ENCODE measurements around the gene GRIK3.
"Not testable (repeated sequence)": the region's sequence is repeated elsewhere in the genome, so short reads cannot be mapped to it uniquely, and the experiment has no call there.

GRIK3 gene

DNA sequence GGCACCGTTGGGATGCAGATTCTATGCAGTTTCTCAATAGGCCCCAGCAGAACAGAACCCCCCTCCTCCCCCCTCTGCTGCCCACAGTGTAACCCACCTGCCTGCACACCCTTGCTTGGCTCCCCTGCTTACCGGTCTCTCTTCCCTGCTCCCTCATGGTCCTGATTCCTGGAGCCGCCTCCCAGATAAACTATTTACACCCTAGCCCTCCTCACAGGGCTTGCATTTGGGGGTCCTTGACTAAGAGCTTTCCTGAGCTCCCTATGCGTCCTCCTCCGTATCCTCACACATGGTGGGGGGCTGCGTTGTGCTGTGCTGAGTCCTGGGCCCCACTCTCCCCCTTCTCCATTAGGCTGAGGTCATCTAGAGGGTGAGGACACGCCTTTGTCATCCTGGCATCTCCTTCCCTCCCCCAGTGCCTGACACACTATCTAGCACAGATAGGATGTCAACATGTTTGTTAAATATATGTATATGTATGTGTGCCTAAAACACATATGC is 121.9 kb downstream of the GRIK3 start:
- POLR2A ChIA-PET: no interaction called here
- TF ChIP-seq, protein P1, sequence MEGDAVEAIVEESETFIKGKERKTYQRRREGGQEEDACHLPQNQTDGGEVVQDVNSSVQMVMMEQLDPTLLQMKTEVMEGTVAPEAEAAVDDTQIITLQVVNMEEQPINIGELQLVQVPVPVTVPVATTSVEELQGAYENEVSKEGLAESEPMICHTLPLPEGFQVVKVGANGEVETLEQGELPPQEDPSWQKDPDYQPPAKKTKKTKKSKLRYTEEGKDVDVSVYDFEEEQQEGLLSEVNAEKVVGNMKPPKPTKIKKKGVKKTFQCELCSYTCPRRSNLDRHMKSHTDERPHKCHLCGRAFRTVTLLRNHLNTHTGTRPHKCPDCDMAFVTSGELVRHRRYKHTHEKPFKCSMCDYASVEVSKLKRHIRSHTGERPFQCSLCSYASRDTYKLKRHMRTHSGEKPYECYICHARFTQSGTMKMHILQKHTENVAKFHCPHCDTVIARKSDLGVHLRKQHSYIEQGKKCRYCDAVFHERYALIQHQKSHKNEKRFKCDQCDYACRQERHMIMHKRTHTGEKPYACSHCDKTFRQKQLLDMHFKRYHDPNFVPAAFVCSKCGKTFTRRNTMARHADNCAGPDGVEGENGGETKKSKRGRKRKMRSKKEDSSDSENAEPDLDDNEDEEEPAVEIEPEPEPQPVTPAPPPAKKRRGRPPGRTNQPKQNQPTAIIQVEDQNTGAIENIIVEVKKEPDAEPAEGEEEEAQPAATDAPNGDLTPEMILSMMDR (IDR thresholded peaks at IDR 0.05; ENCODE audit: insufficient read depth, low read length, missing control alignments): no peak
- no peak overlapping the region for H3K4me3 ChIP-seq (ENCODE audit: low read depth, low read length)
- CTCF ChIA-PET: no interaction called here
- no peak for DNase-seq (ENCODE audit: low read depth, low spot score)

DNA sequence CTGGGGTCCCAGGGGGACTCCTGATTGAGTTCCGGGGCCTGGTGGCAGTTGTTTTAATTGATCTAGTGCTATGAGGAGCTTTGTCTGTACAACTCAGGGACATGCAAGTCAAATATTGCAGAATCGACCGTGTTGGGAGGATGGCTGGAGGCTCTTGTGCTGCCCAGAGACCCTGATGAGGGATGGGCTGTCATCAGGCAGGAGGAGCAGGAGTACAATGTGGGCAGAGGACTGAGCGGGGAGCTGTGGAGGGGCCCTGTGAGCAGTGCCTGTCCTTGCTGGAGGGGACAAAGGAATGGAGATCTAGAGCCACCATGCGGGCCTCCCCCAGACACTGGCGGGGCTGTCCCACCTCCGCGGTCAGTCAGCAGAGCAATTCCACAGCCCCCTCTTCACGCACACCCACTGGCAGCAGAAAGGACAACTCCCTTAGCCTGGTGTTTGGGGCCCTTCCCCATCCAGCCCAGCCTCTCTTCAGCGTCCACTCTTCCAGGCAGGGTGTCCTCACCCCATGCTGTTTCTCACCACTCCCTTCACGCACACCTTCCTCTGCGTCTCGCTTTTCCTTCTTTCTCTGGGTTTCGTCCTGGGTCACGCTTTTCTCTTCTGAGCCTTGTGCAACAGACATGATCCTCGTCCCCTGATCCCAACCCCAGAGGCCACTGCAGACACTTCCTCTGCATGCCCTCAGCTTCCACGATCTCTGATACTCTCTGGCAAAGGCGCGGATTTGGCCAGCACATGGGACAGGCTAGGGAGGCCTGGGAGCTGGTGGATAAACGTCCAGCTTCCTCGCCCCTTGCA is 122.6 kb downstream of the GRIK3 start:
- ChIA-PET POLR2A (no interaction called here), CTCF (no interaction called here)
- TF ChIP-seq, protein P1 (IDR thresholded peaks at IDR 0.05; ENCODE audit: insufficient read depth, low read length, missing control alignments): no peak
- no peak for DNase-seq (ENCODE audit: low read depth, low spot score)
- H3K4me3 ChIP-seq (ENCODE audit: low read depth, low read length): no peak overlapping the region

DNA sequence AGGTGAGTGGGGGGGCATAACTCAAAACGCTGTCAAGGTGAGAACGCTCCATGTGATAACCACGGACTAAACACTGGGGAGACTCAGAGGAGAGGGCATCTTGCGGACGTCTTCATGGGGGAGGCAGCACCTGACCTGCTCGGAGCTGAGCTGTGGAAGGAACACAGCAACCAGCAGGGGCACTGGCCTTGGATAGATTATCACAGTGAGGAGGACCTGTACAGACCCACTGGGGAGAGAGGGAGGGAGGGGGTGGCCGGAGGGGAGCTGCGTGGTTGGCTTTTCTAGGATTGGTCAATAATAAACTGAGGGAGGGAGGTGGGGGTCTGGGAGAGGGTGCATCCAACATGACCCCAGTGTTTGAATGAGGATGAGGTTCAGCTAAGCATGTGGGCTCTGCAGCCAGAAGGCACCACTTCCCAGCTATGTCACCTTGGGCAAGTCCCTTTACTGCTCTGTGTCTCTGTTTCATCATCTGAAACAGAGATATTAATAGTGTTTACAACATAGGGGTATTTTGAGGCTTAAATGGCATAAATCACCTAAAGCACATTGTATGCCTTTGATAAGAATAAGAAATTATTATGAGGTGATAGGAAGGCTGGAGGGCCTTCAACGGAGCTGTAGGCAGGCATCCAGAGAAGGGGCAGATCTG is 123.3 kb downstream of the GRIK3 start:
- no peak for DNase-seq (ENCODE audit: low read depth, low spot score)
- CTCF ChIA-PET: no interaction called here
- H3K4me3 ChIP-seq (ENCODE audit: low read depth, low read length): no peak overlapping the region
- TF ChIP-seq, protein P1 (IDR thresholded peaks at IDR 0.05; ENCODE audit: insufficient read depth, low read length, missing control alignments): no peak
- POLR2A ChIA-PET: no interaction called here

DNA sequence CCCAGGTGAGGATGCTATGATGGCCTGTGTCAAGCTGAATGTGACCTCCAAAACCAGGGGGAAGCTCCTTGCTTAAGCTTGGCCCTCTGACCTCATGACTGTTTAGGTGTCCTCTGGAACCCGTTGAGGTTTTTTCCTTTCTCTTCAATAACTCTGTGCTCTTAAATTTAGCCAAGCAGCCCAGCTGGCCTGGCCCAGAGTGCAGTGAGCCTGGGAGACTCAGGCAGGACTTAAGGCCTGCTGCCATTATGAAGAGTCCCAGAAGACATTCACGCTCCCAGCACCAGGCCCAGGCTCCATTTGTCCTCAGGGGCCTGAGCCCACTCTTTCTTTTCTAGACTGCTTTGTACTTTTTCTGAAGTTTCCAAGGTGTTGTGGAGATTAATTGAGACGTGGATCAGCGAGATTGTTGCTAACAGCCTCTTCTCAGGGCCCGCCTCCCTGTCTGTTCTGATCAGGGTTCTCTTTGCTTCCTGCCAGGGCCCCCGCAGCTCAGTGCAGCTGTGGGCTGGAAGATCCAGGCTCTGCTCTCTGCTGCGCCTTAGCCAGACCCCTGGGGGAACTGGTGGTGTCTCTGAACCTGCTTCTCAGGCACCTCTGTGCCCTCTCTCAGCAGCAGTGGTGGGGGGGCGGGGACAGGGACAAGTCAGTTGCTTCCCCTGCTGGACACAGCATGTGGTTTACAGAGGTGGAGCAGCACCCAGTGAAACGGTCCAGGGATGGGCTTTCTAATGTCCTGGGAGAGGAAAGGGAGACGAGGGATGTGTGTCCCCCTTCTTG is 124.2 kb downstream of the GRIK3 start:
- TF ChIP-seq, protein P1 (IDR thresholded peaks at IDR 0.05; ENCODE audit: insufficient read depth, low read length, missing control alignments): no peak
- no peak for DNase-seq (ENCODE audit: low read depth, low spot score)
- no peak overlapping the region for H3K4me3 ChIP-seq (ENCODE audit: low read depth, low read length)
- ChIA-PET CTCF (no interaction called here), POLR2A (no interaction called here)

DNA sequence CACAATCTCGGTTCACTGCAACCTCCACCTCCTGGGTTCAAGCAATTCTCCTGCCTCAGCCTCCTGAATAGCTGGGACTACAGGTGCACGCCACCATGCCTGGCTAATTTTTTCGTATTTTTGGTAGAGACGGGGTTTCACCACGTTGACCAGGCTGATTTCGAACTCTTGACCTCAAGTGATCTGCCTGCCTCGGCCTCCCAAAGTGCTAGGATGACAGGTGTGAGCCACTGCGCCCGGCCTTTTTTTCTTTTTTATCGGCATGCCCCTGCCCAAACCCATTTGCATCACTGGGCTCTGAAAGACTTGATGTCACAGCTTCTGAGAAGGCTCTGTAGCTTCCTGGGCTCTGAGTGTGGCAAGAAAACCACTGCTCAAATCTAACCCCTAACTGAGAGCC is 125.0 kb downstream of the GRIK3 start:
- DNase-seq (ENCODE audit: low read depth, low spot score); H3K4me3 ChIP-seq (ENCODE audit: low read depth, low read length); POLR2A ChIA-PET; CTCF ChIA-PET: not testable (repeated sequence)

DNA sequence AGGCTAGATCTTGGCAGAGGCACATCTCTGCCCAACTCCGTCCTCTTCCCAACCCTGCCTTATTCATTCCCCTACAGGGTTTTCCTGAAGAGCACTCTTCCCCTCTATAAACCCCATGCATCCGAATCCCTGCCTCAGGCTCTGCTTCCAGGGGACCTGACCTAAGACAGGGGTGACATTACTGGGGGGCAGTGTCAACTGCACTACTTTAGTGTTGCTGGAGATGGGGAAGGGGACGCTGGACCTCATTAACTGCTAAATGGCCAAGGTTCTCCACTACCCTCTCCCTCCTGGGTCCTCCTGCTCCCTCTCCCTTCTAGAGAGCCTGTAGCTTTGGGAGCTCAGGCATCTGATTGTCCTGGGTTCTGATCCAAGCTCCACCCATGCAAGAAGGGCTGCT is 126.2 kb downstream of the GRIK3 start:
- ChIA-PET POLR2A (no interaction called here), CTCF (no interaction called here)
- DNase-seq (ENCODE audit: low read depth, low spot score): no peak
- TF ChIP-seq, protein P1 (IDR thresholded peaks at IDR 0.05; ENCODE audit: insufficient read depth, low read length, missing control alignments): no peak
- no peak overlapping the region for H3K4me3 ChIP-seq (ENCODE audit: low read depth, low read length)
